GM19193 (cell line): ENCODE measurements around the gene PDRG1.

Experiments used
- POLR2A ChIP-seq: IDR thresholded peaks from 4 replicates; pipeline ENCODE4 v1.6.1; 2011; ENCODE audit not compliant: insufficient read depth, insufficient read length; ENCODE audit errors: extremely low read depth

PDRG1 gene

GRCh38 chr20:31922588-31922987, 29.3 kb downstream of the PDRG1 start:
- TF ChIP-seq POLR2A: no peak

- no peak for TF ChIP-seq POLR2A
Measured at GRCh38 chr20:31922181-31922580, 29.7 kb downstream of the PDRG1 start.

GRCh38 chr20:31920275-31920855, 31.5 kb downstream of the PDRG1 start:
- no peak for TF ChIP-seq POLR2A

GRCh38 chr20:31919410-31920155, 32.3 kb downstream of the PDRG1 start:
- no peak for TF ChIP-seq POLR2A

- no peak for TF ChIP-seq POLR2A
Measured at GRCh38 chr20:31918466-31919105, 33.3 kb downstream of the PDRG1 start.

GRCh38 chr20:31916708-31917107, 35.1 kb downstream of the PDRG1 start:
- TF ChIP-seq POLR2A: no peak

- TF ChIP-seq POLR2A: no peak
Measured at GRCh38 chr20:31915491-31916280, 36.2 kb downstream of the PDRG1 start.

- TF ChIP-seq POLR2A: no peak
Measured at GRCh38 chr20:31914170-31914569, 37.7 kb downstream of the PDRG1 start.

- no peak for TF ChIP-seq POLR2A
Measured at GRCh38 chr20:31913431-31914157, 38.3 kb downstream of the PDRG1 start.

- TF ChIP-seq POLR2A: no peak
Measured at GRCh38 chr20:31910071-31910803, 41.6 kb downstream of the PDRG1 start.

- TF ChIP-seq POLR2A: no peak
Measured at GRCh38 chr20:31909253-31910070, 42.4 kb downstream of the PDRG1 start.

GRCh38 chr20:31908424-31908823, 43.4 kb downstream of the PDRG1 start:
- TF ChIP-seq POLR2A: no peak

- no peak for TF ChIP-seq POLR2A
Measured at GRCh38 chr20:31908016-31908415, 43.8 kb downstream of the PDRG1 start.
